GM19193 (cell line): ENCODE measurements around the gene CDH4.

Source experiments
- POLR2A ChIP-seq: IDR thresholded peaks from 4 replicates; pipeline ENCODE4 v1.6.1; 2011; ENCODE audit not compliant: insufficient read depth, insufficient read length; ENCODE audit errors: extremely low read depth

The CDH4 gene

DNA sequence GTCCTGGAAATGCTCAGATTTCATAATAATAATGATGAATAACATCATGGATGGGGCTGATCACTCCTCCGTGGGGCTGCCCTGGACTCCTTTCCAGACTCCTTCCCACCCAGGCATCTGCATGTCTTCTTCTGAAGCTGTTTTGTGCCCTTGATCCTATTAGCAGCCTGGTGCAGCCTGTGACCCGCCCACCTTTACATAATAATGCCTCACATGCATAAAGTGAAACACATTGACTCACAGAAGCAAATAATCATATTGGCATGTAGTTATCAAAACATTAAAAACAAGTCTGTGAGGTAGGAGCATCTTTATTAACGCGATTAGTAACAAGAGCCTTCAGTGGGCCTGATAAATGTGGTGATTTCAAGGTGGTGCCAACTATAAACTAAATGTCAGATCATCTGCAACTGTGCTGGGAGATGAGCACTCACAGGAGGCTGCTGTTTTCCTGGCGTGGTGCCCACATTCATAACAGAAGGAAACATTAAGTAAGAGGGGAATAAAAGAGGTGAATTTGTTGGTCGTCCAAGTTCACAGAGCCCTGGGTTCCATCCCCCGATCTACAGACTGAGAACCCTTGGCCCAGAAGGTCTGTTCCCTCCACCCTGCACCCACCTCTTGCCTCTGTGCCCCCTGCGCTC, 344.7 kb downstream of the CDH4 start:
- no peak for TF ChIP-seq POLR2A

DNA sequence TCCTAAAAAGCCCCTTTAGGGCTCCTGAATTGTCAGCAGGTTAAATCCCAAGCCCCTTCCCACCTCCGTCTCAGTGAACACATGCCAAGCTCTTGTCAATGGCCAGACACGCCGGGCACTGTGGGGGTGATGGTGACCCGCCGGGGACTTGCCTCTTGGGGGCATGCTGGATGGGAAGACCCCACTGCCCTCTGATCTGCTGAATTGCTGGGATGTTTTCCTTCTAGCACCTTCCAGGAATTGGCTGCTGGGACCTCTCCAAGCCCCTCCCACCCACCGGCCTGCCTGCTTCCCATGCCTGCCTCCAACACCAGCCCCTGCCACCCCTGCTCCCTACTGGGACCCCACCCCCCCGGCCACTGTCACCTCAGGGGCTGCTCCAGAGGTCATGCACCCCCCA, 345.9 kb downstream of the CDH4 start:
- no peak for TF ChIP-seq POLR2A

DNA sequence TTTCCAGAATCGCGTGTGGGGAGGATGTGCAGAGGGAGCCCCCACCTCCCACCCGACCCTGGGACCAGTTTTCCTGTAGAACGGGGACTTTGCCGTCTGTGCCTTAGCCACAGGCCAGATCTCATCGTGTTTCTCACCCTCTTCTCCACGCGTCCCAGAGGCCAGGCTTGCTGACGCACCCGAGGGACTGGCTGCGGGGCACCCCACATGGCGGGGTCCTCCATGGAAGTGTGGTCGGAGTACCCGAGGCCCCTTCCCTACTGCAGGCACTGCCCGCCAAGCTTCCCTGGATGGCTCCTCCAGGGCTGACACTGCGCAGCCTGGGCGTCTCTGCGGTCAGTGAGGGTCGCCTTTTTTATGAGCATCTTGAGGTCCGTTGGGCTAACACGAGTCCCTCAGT, 346.5 kb downstream of the CDH4 start:
- TF ChIP-seq POLR2A, result no peak

DNA sequence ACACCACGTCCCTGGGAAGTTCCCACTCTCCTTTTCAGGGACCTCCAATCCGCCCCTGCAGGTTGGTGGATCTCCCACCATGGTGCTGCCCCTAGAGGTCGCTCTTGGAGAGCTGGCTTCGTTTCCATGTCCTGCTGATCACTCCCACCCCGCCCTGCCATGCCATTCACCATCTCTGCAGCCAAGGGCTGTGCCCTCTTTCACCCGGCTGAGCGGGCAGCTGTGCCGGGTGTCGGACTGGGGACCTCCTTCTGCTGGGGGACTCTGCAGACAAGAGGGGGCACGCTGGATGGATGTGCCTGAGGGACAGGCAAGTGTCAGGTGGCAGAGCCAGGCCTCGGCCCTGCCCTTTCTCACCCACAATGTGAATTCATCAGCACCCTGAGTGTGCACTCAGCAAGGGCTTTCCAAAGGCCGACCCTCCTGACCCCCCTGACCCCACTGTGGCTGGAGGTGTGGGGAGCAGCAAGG, 347.0 kb downstream of the CDH4 start:
- TF ChIP-seq POLR2A, result no peak

DNA sequence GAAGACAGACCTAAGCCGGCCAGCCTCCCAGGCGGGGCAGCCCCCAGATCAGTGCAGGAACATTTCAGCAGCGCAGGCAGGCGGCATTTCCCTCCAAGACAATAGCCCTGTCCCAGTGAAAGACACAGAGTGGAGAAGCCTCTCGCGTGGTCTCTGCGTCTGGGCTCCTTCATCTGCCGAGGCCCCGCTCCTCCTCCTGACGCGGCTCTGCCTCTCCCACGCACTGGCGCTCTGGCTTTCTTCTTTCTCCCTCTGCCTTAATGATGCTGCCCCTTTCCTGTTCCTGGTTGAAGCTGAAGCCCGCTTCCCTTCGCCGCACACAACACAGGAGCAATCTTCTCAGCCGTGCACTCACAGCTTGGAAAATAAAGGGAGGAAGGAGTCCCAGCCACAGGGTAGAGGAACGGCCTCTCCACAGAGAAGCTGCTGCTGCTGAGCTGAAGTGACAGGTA, 347.5 kb downstream of the CDH4 start:
- no peak for TF ChIP-seq POLR2A

DNA sequence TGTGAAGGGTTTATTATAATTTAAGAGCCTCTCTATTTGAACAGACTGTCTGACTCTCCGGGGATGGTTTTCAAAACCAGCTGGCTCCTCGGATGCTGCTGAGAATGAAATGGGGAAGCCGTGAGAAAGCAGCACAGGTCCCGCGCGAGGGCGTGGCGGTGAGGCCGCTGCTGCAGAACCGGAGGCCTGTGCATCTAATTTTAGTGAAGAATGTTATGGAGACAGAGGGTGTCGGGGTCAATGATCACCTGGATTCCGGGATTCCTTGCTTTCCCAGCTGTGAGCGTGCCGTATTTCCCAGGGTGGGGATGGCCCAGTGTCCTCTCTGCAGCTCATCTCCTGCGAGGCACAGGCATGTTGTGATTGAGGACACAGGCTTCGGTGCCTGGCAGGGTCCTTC, 348.0 kb downstream of the CDH4 start:
- TF ChIP-seq POLR2A, result no peak

DNA sequence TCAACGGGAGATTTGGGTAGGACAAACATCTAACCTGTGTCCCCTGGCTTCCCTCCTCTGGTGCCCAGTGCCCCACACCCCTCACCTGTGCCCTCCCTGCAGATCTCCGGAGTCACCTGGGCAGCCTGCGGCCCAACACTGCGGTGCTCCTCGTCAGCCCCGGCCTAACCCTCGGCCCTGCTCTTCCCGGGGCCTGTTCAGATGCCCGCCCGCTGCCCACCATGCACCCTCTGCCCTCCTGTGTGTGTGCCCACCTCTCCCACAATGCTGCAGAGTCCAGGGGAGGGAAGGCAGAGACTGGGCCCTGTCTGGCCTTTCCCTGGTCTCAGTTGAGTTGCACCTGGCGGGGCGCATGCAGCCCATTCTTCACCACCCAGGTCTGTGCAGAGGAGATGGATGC, 349.3 kb downstream of the CDH4 start:
- TF ChIP-seq POLR2A, result no peak

DNA sequence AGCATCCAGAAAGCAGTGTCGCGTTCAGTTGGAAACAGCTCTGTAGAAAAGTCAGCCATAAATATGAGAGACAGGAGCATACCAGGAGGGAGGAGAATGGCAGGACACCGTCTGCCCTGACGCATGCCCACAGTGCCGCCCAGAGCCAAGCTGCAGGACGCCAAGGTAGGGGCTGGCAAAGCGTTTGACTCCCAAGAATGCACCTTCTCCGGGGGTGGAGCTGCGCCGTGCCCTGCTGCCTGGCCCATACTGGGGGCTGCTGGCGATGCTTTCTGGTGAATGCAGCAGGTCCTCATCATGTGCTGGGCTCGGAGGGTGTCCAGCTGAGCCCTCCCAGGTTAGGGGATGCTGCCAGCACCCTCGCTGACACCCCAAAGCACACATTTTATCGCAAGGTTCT, 349.8 kb downstream of the CDH4 start:
- no peak for TF ChIP-seq POLR2A

DNA sequence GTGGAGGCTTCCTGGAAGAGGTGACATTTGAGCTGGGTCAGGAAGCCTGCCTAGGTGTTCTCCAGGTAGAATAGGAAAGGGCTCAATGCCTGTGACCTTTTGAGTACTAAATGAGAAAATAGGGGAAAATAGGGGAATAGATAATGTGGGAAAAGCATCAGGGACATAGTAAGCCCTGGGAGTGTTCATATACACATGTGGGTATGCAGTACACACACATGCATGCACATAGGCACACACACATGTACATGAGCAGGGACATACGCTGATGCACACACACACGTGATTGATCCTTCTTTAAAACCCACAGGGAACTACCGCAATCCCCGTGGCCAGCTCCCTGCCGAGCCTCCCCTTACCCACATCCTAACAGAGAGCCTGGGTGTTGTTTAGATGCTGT, 351.7 kb downstream of the CDH4 start:
- TF ChIP-seq POLR2A, result no peak

DNA sequence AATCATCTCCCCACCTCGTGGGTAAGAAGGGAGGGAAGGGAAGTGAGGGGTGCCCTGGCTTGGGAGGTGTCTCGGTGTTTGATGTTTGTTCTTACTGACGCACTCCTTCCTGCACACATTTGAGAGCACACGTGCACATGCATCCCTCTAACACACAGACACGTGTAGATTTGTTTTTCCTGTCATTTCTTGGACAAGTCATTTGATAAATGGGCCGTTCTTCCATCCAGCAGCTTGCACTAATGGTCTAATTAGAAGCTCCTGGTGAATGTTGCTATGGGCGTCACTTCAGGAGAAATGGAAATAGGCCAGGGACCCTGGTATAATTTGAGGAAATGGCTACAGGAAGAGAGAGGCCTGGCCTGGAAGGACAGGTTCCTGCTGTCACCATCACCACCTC, 352.5 kb downstream of the CDH4 start:
- no peak for TF ChIP-seq POLR2A

DNA sequence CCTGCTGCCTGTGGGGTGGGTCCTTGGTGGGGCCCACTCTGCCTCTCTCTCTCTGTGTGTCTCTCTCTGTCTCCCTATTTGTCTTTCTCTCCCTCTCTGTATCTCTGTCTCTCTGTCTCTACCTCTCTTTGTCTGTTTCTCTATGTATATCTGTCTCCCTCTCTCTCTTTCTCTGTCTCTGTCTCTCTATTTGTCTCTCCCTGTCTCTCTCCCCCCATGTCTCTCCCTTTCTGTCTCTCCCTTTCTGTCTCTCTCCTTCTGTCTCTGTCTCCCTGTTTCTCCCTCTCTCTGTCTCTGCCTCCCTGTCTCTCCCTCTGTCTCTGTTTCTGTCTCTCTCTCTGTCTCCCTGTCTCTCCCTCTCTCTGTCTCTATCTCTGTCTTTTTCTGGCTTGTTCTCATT, 353.2 kb downstream of the CDH4 start:
- no peak for TF ChIP-seq POLR2A

DNA sequence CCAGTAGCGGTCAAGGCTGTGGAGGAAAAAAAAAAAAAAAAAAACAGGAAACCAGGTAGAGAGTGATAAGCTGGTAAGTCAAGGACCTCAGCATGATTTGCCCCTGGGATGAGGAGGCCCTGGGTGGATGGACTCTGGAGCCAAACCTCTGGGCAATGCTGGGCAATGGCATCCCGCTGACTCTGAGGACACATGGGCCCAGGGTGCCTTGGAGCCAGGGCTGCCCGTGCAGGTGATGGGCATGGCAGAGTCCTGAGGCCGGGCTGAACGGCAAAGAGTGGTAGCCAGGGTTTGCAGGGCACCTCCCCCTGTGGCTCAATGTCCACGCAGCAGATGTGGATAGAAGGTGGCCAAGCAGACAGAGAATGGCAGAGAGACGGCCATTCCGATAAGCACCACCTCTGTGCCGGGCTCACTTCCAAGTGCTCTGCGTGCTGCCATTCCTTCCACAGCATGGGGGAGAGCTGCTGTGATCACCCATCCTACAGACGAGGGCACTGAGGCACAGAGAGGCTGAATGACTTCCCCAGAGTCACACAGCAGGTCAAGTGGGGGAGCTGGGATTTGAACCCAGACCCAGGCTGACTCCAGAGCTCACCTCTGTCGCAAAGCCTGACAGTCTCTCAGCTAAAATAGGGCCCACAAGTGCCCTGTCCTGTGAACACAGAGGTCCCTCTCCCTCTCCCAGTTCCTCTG, 353.9 kb downstream of the CDH4 start:
- no peak for TF ChIP-seq POLR2A

DNA sequence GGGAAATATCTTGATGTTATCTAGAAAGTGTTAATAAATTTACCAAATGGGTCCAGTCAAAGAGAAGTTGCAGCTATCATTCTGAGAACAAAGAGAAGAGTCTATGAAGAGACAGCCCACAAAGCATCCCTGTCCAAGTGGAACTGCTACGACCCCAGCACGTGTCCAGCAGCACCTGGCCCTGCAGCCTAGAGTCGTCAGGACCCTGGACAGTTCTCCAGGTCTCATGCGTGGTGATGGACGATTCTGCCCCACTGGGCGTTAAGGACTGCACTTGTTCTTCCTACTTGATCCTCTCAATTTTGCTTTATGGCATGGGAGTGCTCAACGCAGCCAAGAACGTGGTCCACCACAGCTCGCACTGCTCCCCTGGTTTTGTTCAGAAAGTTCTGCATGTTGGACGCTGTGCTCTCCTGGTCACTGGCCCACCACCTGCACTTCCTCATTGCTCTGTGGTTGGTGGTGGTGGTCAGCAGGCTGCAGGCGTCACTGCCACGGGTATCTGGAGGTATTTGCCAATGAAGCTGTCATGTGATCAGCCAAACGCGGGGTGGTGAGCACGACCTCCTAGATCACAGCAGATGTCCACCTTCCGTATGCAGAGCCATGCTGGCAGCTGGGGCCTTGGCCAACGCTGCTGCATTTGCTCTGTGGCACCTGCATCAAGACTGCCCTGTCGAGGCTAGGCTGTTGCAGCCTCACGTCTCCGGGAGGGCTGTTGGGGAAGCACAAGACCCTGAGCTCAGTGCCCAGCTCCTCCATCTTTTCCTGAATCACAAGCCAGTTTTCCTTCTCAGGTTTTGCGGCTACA, 356.4 kb downstream of the CDH4 start:
- TF ChIP-seq POLR2A, result no peak

DNA sequence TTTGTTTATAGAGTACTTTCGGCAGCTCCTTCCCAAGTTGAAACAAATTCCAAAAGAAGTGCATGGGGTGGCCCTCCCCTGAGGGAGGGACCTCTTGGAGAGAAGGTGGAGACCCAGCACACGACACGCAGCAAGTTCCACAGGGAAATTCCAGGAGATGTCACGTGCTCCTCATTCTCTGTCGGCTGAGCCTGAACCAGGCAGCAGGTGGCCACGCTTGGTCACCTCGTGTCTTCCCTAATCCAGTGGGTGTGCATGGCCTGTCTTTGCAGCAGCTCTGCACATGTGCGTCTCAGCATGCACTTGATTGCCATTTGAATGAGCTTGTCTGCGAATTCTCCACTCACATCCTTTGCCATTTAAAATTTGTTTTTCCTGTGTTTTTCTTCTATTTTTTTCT, 357.4 kb downstream of the CDH4 start:
- no peak for TF ChIP-seq POLR2A

DNA sequence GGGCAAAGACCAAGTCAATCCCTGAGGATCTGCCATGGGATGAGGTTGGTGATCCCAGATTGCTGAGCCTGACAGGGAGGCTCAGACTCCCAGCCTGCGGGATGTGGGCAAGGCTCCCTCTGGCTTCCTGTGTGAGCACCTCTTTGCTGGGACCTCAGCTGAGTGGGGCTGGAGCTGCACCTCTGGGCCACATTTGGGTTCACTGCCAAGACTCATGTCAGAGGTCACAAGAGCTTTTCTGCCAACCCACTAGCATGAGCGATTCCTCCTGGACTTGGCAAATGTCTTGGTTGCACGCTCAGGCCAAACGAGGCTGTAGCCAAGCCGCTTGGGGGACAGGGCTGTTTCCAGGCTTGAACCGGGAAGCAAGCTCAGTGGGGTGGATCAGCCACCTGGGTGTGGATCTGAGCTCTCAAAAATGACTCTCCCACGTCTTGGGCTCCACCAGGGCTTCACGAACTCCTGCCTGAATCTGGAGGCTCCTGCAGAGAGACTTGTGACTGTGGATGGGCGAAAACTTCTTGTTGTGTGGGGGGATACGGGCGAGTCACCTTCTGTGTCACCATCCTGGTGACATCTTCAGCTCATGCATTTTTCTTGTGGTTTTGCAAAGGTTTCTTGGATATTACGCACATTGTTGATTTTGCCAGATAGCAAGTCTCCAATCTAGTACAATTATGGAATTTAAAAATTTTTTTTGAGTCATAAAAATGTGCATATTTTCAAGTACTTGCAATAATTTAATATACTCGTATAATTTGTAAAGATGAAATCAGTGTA, 359.5 kb downstream of the CDH4 start:
- TF ChIP-seq POLR2A, result no peak

DNA sequence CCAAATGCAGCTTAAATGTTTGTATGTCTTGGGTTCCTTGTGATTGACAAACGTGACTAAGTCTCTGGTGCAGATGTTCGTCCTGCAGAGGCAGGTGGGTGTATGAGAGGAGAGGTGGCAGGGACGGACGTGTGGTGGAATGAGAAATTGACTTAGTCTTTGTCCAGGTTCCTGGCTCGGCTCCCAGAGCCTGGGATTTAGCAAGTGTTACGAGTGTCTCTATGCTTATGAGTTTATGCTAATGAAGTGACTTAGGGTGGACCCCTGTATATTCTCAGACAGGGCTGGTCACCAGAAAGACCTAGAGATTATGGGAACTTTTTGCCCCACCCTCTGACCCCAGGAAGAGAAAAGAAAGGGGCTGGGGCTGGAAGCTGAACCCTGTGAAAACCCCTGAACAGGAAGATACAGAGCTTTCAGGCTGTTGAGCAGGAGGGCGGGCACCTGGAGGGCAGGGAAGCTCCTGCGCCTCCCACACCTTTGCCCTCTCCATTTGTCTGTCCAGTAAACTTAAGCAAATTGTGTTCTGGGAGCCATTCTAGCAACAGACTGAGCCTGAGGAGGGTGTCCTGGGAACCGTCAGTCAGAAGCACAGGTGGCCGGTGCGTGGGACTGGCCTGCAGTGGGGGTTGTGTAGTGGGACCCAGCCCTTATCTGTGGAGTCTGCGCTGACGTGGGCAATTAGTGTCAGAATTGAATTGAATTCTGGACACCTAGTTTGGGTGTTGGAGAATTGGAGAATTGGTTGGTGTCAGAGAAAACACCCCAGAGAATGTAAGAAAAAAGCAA, 362.1 kb downstream of the CDH4 start:
- no peak for TF ChIP-seq POLR2A
